AG09309 (cell line): ENCODE data around the gene CTDSPL.
"Not testable (repeated sequence)": the region's sequence is repeated elsewhere in the genome, so short reads cannot be mapped to it uniquely, and the experiment has no call there.

Experiments
- DNase-seq: peaks from one replicate; pipeline ENCODE4 v3.0.0-alpha.2; 2010; ENCODE audit warnings: low read depth
- H3K4me3 ChIP-seq: 2 replicates; pipeline ENCODE4 v1.5.1; 2011; ENCODE audit warnings: mild to moderate bottlenecking, low read depth, low read length, moderate library complexity; ENCODE audit not compliant: control insufficient read depth
- TF ChIP-seq, protein P1 (sequence below): IDR thresholded peaks from 2 replicates; pipeline ENCODE4 v1.5.1; 2011; ENCODE audit warnings: mild to moderate bottlenecking, low read depth, low read length, inconsistent platforms; ENCODE audit not compliant: insufficient read depth, control insufficient read depth; ENCODE audit errors: missing control alignments

The CTDSPL gene

DNA sequence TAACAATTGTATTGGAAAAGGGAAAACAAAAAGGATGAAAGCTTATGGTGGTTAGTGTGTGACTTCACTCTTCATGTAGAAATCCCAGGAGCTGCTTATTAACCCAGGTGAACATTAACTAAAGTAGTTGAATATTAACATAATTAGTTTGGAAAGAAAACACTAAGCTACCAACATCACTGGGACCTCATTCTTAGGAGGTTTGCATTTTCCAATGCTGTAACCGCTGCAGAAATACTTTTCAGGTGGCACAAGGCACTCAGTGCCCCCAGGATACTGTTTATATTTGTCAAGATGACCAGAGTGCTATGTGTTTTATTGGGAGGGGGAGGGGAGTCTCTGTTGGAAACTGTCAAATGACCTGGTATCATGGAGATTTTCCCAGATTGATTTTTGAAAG lies 103.0 kb downstream of the CTDSPL start:
- DNase-seq = no peak
- TF ChIP-seq, protein P1, sequence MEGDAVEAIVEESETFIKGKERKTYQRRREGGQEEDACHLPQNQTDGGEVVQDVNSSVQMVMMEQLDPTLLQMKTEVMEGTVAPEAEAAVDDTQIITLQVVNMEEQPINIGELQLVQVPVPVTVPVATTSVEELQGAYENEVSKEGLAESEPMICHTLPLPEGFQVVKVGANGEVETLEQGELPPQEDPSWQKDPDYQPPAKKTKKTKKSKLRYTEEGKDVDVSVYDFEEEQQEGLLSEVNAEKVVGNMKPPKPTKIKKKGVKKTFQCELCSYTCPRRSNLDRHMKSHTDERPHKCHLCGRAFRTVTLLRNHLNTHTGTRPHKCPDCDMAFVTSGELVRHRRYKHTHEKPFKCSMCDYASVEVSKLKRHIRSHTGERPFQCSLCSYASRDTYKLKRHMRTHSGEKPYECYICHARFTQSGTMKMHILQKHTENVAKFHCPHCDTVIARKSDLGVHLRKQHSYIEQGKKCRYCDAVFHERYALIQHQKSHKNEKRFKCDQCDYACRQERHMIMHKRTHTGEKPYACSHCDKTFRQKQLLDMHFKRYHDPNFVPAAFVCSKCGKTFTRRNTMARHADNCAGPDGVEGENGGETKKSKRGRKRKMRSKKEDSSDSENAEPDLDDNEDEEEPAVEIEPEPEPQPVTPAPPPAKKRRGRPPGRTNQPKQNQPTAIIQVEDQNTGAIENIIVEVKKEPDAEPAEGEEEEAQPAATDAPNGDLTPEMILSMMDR = no peak
- H3K4me3 ChIP-seq = no peak overlapping the region

DNA sequence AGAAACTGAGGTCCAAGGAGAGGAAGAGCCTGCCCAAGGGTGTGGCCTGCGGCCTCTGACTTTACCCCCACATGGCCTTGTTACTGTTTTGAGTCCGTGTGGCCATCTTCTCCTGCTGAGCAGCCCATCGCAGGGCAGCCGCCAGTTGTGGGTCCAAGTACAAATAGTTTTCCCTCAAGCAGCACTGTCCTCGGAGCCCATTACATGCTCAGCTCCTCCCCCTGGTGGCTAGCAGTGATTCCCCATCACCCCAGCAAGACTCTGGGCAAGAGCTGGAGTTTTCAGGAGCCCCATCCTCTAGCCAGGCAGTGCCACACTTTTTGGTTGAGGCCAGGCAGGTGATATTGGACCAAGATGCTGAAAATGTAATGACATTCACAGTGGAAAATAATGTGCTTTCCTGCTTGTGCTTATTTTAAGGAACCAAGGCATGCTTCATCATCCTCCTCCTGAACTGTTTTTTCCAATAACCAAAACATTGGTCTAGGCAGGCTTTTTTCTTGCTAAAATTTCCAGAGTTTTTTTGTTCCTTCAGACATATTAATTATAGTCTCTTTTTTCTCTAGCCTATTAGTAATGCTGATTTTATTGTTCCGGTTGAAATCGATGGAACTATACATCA lies 105.7 kb downstream of the CTDSPL start:
- TF ChIP-seq, protein P1 = peak; percentile 95
- no peak overlapping the region for H3K4me3 ChIP-seq
- peak; percentile 21 for DNase-seq

- TF ChIP-seq, protein P1 = no peak
- no peak overlapping the region for H3K4me3 ChIP-seq
- DNase-seq = no peak
Measured at GRCh38 chr3:37968199-37968598, 106.5 kb downstream of the CTDSPL start.

DNA sequence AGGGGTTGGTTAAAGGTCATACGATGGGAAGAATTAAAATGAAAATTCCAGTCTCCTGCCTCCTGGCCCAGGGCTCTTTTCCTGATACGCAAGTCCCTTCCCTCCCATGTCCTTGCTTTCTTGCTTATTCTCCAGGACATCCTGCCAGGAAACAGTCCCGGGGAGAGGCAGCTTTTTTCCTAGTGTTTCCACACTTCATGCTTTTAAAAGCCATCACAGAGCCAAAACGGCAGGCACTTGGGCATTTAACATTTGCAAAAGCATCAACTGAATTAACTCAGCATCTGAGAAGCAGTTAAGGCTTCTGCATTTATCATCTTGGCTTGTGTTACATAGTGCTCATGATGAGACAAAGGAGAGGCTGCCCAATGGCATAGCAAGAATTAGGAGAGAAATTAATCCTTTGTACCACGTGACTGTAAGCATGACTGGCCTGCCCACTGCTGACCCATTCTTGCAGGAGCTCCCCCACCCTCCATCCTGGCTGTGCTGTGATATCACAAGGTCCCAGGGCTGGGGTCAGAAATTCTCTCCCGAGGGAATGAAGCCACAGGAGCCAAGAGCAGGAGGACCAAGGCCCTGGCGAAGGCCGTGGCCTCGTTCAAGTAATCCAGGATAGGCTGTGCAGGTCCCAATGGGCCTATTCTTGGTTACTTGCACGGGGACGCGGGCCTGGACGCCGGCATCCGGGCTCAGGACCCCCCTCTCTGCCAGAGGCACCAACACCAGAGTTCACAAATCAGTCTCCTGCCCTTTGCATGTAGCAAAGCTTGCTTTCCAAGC lies 107.3 kb downstream of the CTDSPL start:
- H3K4me3 ChIP-seq = no peak overlapping the region
- no peak for DNase-seq
- TF ChIP-seq, protein P1 = no peak

- TF ChIP-seq, protein P1 = no peak
- no peak for DNase-seq
- H3K4me3 ChIP-seq = no peak overlapping the region
Measured at GRCh38 chr3:37969596-37970100, 108.0 kb downstream of the CTDSPL start.

DNA sequence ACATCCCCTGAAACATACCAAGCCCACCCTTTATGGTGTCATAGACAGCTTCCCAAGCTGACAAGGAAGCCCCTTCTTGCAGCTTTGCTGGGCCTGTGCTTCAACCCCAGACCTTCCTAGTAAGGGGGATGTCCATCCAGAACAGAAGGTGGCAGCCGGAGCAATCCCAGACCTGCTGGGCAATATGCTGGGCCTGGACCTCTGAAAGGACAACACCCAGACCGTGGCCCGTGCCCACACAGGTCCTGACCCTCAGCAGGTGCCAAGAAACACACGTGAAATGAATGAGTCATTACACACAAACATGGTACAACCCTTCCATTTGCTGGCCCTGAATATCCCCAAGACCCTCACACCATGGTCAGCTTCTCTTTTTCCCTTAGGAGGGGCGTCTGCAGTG lies 109.1 kb downstream of the CTDSPL start:
- DNase-seq = no peak
- TF ChIP-seq, protein P1 = no peak
- H3K4me3 ChIP-seq = no peak overlapping the region

- TF ChIP-seq, protein P1 = no peak
- no peak for DNase-seq
- no peak overlapping the region for H3K4me3 ChIP-seq
Measured at GRCh38 chr3:37971467-37971866, 109.8 kb downstream of the CTDSPL start.

- H3K4me3 ChIP-seq, DNase-seq: not testable (repeated sequence)
Measured at GRCh38 chr3:37972056-37972455, 110.4 kb downstream of the CTDSPL start.
